GM18508 (cell line): ENCODE results near the gene SYS1.
A peak's percentile ranks its signal among the peaks of the same experiment; 100 is the strongest.

ENCODE experiments used
- ATAC-seq: cut with Tn5 transposase; IDR thresholded peaks from one replicate; pipeline ENCODE4 v1.9.1; 2021; ENCODE audit warnings: moderate number of reproducible peaks; ENCODE audit not compliant: insufficient read depth, unreplicated experiment

SYS1 gene

DNA sequence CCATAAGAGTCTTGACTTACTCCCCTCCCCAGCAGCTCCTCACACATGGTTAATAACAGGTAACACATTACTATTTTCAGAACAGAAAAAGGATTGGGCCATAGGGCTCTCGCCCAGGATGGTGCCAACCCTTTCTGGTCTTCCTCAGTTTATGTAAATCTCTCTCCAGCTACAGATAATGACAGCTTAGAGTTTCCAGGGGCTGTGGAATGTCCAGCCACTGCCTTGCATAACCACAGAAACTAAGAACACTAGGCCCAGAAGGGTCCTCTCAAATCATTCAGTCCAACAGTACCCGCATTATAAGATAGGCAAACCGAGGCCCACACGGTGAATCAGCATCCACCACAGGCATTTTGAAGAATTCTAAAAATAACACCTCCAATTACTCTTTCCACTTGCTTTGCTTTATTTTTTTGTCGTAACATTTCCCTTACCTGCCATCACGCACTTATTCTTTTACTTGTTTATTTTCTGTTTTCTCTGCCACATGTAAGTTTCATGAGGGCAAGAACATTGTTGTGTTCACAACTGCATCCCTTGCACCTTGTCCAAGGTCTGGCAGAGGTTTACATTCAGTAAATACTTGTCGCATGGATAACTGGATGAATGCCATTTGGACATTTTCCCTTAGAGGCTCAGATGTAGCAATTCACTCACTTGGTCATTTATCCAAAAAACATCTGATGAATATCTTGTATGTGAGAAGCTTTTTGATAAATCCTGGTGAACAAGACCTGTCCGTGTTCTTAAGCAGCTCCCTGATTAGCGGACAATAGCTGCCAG, 8.3 kb upstream of the SYS1 start:
- no peak for ATAC-seq

- ATAC-seq, result no peak
These were observed 7.5 kb upstream of the SYS1 start for GRCh38 chr20:45355209-45356084.

GRCh38 chr20:45358282-45359068, 4.5 kb upstream of the SYS1 start:
- no peak for ATAC-seq

DNA sequence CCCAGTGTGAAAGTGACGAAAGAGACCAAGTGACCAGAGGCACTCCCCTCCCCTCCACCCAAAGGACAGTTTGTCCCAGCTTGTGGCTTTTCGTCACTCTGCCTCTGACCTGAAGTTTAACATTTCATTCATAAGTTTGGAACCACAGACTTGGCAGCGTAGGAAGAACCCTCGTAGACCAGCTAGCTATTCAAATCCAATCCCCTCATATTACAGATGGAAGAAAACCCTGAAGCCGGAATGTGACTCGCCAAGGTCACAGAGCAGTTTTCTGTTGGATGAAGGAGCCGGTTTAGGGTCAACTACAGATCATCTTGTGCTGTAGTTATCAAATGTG, 3.9 kb upstream of the SYS1 start:
- ATAC-seq, result no peak

DNA sequence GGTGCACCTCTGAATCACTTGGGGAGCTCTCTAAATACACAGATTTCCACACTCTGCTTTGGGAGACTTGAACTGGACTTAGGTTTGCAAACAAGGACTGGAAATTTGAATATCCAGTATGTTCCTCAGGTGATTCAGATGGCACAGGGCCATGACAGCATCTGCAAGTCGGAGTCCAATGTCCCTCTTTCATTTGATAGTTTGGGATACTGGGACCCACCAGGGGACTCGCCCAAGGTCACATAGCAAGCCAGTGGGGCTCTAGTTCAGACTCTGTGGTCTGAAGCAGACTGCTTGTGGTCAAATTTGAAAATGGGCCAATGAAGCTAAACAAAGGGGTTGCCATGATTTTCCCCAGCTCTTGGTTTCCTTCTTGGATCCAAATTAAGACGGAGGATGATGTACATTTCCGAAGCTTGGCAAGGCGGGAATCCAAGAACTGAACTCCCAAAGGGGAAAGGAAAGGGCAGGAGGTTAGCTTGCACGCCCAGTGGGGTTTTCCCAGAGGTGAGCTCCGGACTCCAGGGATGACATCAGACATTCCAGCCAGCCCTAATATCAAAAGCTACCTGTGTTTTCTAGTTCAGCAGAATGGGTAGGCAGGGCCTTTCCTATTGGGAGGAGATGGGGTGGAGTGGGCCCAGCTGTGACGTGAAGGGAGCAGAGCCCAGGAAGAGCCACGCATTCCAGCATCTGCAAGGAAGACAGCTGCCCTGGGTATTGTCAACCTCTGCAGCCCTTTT, 3.4 kb upstream of the SYS1 start:
- no peak for ATAC-seq

GRCh38 chr20:45361793-45362192, 1.2 kb upstream of the SYS1 start:
- no peak for ATAC-seq

GRCh38 chr20:45363611-45364492, 896 bp downstream of the SYS1 start:
- ATAC-seq, result no peak

DNA sequence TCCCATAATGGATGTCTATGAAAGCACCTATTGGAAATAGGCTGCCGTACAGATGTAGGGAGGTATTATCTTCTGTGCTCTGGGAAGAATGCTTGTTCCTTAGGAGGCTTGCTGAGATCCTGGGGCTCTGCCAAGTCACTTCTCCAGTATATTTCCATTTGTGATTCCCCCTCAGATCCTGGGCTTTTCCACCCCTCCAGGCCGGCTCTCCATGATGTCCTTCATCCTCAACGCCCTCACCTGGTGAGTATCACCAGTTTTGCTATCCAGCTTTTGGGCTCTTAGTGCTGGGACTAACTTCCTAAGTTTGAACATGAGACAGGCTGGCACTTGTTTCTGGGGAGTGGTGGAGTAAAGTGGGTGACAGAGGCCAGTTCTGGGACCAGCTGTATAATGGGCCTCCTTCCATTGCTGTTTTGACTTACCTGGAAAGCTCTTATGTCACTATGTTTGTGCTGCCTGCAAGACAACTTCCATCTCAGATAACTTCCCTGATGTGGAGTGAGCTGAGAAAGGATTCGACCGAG, 2.6 kb downstream of the SYS1 start:
- ATAC-seq, result no peak

- no peak for ATAC-seq
These were observed 3.2 kb downstream of the SYS1 start for GRCh38 chr20:45366192-45366591.

- no peak for ATAC-seq
These were observed 3.7 kb downstream of the SYS1 start for GRCh38 chr20:45366631-45367030.

- ATAC-seq, result no peak
These were observed 4.2 kb downstream of the SYS1 start for GRCh38 chr20:45367126-45367525.

- ATAC-seq, result peak; percentile 78
These were observed 5.4 kb downstream of the SYS1 start for GRCh38 chr20:45368221-45368980.

GRCh38 chr20:45370571-45371160, 7.7 kb downstream of the SYS1 start:
- no peak for ATAC-seq

- ATAC-seq, result no peak
These were observed 9.3 kb downstream of the SYS1 start for GRCh38 chr20:45372241-45372640.

GRCh38 chr20:45372646-45373352, 9.8 kb downstream of the SYS1 start:
- ATAC-seq, result no peak

DNA sequence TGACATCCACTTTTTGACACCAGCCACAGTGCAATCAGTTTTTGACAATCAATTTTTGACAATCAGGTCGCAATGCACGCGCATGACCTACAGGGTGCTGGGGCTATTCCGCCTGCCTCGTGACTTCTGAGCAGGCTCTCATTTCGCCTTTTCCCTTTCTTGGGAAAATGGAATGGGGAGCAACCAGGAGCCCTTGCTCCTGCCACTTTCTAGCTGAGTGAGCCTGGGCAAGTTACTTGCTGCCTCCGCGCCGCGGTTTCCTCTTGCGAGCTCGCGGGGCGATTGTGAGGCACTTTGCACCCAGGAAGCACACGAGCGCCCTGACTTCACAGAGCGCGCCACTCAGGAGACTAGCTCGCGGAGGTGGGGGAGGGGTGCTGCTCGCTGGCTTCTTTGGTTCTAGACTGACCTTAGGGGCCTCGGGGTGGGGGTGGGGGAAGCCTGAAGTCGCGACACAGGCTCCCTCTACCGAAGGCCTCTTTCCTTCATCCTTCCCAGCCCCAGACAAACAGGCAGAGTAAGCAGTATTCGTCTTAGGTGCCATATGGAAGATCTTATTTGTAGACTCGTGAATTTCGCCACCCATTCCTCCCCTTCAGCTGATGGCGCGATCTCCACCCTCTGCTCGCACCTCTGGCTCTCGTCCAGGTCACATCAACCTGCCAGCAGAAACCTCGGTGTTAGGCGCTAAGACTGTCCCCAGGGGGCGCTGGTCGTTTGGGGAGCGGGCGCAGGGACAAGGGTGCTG, 10.6 kb downstream of the SYS1 start:
- ATAC-seq, result no peak

DNA sequence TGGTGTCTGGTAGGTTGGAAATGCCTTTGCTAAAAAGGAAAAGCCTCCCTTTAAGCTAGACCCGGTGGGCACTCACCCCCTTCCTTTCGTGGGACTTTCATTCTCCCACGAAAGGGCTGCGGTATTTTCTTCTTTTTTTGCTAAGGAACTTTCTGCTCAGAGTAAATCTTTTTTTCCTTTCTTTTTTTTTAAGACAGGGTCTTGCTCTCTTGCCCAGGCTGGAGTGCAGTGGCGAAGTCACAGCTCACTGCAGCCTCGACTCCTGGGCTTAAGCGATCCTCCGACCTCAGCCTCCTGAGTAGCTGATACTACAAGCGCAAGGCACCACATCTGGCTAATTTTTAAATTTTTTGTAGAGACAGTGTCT, 11.1 kb downstream of the SYS1 start:
- no peak for ATAC-seq
